Mononuclear cell (primary cell): ENCODE data around the gene HDAC8. TPM values are rescaled to one million over a fixed set of nuclear protein-coding genes. Genes with fewer than 3 reads are reported as not detected.

Source experiments
- H3K27me3 ChIP-seq: 2 replicates; pipeline ENCODE4 v1.6.0; 2011; ENCODE audit warnings: low read length, control low read depth; ENCODE audit not compliant: insufficient read depth
- H3K4me1 ChIP-seq: 2 replicates; pipeline ENCODE4 v1.5.1; 2011; ENCODE audit warnings: mild to moderate bottlenecking, low read length, control low read depth; ENCODE audit not compliant: insufficient read depth
- H3K4me3 ChIP-seq: 2 replicates; pipeline ENCODE4 v1.5.1; 2011; ENCODE audit warnings: mild to moderate bottlenecking, low read length, moderate library complexity
- H3K9me3 ChIP-seq: 2 replicates; pipeline ENCODE4 v1.5.1; 2011; ENCODE audit warnings: low read depth, mild to moderate bottlenecking, control low read depth, low read length
- total RNA-seq: library from RNA; depleted of rRNA; stranded (reverse); fragments of >200 nt; gene quantifications from one replicate; pipeline ENCODE4 v1.2.3, GENCODE V29; 2012

Gene HDAC8
- total RNA-seq, 1 donor, result 6.7 TPM

DNA sequence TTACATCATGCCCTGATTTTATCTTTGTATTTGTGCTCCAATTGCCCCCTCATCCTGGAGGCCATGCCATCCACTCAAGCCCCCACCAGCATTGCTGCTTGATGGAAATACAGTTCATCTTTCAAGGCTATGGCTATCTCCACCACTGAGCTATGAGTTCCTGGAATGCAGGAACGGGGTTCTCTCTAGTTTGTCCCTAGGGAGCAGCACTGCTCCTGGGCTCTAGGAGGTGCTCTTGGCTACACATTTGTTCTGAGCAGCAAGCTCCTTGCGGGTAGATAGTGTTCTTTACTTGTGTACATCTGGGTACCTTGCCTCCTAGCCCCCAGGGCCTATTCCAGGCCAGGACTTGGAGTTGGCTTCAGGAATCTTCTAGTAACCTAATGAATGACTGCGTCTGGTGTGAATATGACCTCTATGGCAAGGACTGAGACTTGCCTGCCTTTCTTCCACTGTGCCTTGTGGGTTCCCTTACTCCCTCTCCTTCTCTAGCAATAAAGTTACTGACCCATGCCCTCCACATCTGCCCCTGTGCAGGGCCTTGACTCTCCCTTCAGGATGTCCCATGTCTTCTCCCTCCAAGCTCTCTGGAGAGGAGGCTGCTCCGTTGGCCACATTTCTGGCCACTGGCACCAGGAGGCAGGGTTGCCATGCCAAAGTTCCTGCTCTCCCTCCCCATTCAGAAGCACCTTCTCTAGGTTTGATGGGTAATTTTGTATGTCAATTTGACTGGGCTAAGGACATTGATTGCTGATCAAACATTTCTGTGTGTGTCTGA lies 274.5 kb downstream of the HDAC8 start:
- peaks cover 10% of the 10 kb centered on the region for H3K27me3 ChIP-seq
- H3K4me3 ChIP-seq, result no peak overlapping the region
- no peaks in the 10 kb centered on the region for H3K4me1 ChIP-seq
- H3K9me3 ChIP-seq, result no peaks in the 10 kb centered on the region

DNA sequence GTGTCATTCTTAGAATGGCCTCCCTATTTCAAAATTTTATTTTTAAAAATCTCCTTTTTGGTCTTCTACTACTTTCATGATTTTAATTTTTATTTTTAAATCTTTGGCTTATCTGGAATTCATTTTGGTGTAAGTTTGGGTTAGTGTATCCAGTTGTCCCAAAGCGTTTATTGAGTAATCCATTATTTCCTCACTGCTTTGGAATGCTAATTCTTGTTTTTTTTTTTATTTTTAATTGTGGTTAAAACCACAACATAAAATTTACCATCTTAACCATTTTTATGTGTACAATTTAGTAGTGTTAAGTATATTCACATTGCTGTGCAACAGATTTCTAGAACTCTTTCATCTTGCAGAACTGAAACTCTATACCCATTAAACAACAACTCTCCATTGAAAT lies 275.7 kb downstream of the HDAC8 start:
- no peaks in the 10 kb centered on the region for H3K9me3 ChIP-seq
- peaks cover 3% of the 10 kb centered on the region for H3K27me3 ChIP-seq
- H3K4me3 ChIP-seq, result no peak overlapping the region
- no peaks in the 10 kb centered on the region for H3K4me1 ChIP-seq

DNA sequence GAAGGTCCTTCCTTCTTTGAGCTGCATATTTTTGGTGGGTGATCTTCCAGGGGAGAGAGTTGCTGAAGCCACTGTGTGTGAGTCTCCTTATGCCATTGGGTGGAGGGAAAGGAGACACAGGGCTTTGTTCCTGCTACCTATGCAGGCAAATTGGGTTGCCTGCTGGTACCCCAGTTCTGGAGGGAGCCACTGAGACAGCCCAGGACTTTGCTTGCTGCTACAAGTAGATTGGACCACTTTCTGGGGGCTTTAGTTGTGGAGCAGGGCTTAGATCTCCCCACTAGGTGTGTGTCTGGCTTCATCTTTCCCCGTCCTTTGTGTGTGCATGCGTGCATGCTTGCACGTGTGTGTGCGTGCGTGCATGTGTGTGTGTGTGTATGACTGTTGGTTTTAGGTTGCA lies 276.9 kb downstream of the HDAC8 start:
- Histone ChIP-seq H3K4me3 (no peak overlapping the region), H3K4me1 (no peaks in the 10 kb centered on the region), H3K27me3 (peaks cover 3% of the 10 kb centered on the region), H3K9me3 (no peaks in the 10 kb centered on the region)

DNA sequence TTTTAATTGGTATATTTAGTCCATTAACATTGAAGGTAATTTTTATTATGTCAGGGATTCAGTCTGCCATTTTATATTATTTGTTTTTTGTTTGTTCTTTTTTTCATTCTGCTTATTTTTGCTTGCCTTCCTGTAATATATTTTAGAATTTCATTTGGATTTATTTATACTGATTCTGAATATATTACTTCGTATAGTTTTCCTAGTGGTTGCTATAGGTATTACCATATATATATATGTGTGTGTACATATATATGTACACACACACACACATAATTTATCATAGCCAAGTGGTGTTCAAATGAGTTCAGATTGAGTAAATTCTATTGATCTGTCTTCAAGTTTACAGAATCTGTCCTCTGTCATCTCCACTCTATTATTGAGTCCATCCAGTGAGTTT lies 278.1 kb downstream of the HDAC8 start:
- no peaks in the 10 kb centered on the region for H3K9me3 ChIP-seq
- no peak overlapping the region for H3K4me3 ChIP-seq
- H3K27me3 ChIP-seq, result peaks cover 3% of the 10 kb centered on the region
- H3K4me1 ChIP-seq, result no peaks in the 10 kb centered on the region

DNA sequence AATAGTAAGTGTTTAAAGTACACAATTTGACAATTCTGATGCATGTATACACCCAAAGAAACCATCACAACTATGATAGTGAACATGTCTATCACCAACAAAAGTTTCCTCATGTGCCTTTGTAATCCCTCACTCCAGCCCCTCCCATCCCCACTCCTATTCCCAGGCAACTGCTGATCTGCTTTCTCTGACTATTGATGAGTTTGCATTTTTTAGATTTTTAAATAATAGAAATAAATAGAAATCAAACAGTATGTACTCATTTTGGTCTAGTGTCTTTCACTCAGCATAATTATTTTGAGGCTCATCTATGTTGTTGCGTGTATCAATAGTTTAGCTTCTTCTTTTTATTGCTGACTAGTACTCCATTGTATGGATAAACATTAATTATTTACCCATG lies 290.3 kb downstream of the HDAC8 start:
- Histone ChIP-seq H3K4me3 (no peak overlapping the region), H3K27me3 (no peaks in the 10 kb centered on the region), H3K4me1 (no peaks in the 10 kb centered on the region), H3K9me3 (no peaks in the 10 kb centered on the region)

DNA sequence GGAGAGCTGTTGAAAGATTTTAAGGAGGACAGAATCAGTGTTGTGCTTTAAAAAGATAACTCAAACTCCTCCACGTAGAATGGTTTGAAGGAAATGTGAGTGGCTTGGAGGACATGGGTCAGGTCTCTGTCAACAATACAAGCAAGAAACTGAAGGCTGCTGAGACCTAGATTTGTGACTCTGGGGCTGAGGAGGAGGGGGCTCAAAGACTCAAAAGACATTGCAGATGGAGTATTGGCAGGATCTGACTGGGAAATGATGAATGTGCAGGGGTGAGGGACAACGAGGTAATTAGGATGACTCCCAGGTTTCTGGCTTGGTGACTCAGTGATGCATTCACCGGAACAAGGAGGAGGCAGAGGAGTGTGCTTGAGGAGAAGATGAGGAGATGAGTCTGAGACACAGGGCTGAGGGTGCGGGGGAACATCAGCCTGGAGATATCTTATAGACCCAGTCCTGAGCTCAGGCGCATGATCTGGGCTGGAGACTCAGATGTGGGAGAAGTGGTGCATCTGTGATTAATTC lies 292.3 kb downstream of the HDAC8 start:
- Histone ChIP-seq H3K9me3 (no peaks in the 10 kb centered on the region), H3K4me3 (no peak overlapping the region), H3K4me1 (peaks cover 7% of the 10 kb centered on the region), H3K27me3 (no peaks in the 10 kb centered on the region)

Other genes with a start within 250 kb of the HDAC8 start
- gene PHKA1, start 141.5 kb upstream of the HDAC8 start, total RNA-seq, result 0.21 TPM
- gene DMRTC1B, start 204.0 kb upstream of the HDAC8 start, total RNA-seq, result 0.42 TPM
- not detected for gene FAM236B, start 209.8 kb upstream of the HDAC8 start, total RNA-seq
- gene FAM236D, start 235.4 kb upstream of the HDAC8 start, total RNA-seq, result not detected